Brain microvascular endothelial cell (primary cell): ENCODE data around the gene RALGAPB.
A peak's percentile ranks its signal among the peaks of the same experiment; 100 is the strongest.

Source experiments
- DNase-seq: peaks from one replicate; pipeline ENCODE4 v3.0.0-alpha.2; 2020
- H3K27ac ChIP-seq: fragments of 250-450 bp; sonication (Bioruptor Pico); 2 replicates; pipeline ENCODE4 v1.5.1; 2020; ENCODE audit warnings: mild to moderate bottlenecking, moderate library complexity
- H3K27me3 ChIP-seq: fragments of 250-450 bp; sonication (Bioruptor Pico); replicated peaks from 2 replicates; pipeline ENCODE4 v1.5.1; 2020; ENCODE audit warnings: mild to moderate bottlenecking
- H3K36me3 ChIP-seq: fragments of 250-450 bp; sonication (Bioruptor Pico); replicated peaks from 2 replicates; pipeline ENCODE4 v1.5.1; 2020; ENCODE audit warnings: mild to moderate bottlenecking
- H3K4me3 ChIP-seq: 2 replicates; pipeline ENCODE4 v1.5.1; 2011; ENCODE audit warnings: low read depth, mild to moderate bottlenecking, control low read depth, low read length, moderate library complexity
- in situ Hi-C: cut with HindIII; loops from 2 replicates; pipeline ENCODE4 v1.10.0; 2017; ENCODE audit warnings: low sequenced_read_pairs, low pct_ligation_motif_present
- TF ChIP-seq, protein P1 (sequence below): IDR thresholded peaks from 2 replicates; pipeline ENCODE4 v1.5.1; 2011; ENCODE audit warnings: low read depth, mild to moderate bottlenecking, moderate library complexity, low read length, control low read depth, inconsistent platforms; ENCODE audit errors: missing control alignments

RALGAPB gene

DNA sequence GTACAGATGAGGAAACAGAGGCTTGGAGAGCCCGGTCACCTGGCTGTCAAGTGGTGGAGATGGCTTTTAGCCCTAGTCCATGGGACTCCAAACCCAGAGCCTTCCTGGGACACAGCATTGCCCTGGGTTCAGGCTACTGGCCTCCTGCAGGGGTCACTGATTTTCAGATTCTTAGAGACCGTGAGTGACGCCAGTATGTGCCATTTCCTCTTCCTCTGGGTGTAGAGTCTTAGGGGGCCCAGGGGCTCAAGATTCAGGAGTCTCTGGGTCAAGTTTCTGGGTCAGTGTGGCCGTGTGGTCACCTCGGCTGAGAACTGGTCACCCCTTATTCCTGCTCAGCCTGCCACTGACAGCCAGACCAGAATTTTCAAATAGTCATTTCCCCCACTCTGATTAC is 129.5 kb downstream of the RALGAPB start:
- H3K27me3 ChIP-seq: peaks cover 7% of the 10 kb centered on the region
- TF ChIP-seq, protein P1, sequence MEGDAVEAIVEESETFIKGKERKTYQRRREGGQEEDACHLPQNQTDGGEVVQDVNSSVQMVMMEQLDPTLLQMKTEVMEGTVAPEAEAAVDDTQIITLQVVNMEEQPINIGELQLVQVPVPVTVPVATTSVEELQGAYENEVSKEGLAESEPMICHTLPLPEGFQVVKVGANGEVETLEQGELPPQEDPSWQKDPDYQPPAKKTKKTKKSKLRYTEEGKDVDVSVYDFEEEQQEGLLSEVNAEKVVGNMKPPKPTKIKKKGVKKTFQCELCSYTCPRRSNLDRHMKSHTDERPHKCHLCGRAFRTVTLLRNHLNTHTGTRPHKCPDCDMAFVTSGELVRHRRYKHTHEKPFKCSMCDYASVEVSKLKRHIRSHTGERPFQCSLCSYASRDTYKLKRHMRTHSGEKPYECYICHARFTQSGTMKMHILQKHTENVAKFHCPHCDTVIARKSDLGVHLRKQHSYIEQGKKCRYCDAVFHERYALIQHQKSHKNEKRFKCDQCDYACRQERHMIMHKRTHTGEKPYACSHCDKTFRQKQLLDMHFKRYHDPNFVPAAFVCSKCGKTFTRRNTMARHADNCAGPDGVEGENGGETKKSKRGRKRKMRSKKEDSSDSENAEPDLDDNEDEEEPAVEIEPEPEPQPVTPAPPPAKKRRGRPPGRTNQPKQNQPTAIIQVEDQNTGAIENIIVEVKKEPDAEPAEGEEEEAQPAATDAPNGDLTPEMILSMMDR: no peak
- in situ Hi-C loops: no loop called here

GRCh38 chr20:38603286-38603685 is 130.6 kb downstream of the RALGAPB start:
- H3K4me3 ChIP-seq: no peak overlapping the region
- H3K27me3 ChIP-seq: peaks cover 7% of the 10 kb centered on the region
- no peak overlapping the region for H3K27ac ChIP-seq
- TF ChIP-seq, protein P1: no peak
- in situ Hi-C loops: no loop called here
- H3K36me3 ChIP-seq: no peaks in the 10 kb centered on the region
- DNase-seq: no peak

More for the DNA sequence above, 129.5 kb downstream of the RALGAPB start:
- Histone ChIP-seq H3K36me3 (no peaks in the 10 kb centered on the region), H3K27ac (no peak overlapping the region), H3K4me3 (no peak overlapping the region)
- no peak for DNase-seq

GRCh38 chr20:38604873-38605303 is 132.2 kb downstream of the RALGAPB start:
- peaks cover 7% of the 10 kb centered on the region for H3K27me3 ChIP-seq
- in situ Hi-C loops: no loop called here
- H3K27ac ChIP-seq: no peak overlapping the region

DNA sequence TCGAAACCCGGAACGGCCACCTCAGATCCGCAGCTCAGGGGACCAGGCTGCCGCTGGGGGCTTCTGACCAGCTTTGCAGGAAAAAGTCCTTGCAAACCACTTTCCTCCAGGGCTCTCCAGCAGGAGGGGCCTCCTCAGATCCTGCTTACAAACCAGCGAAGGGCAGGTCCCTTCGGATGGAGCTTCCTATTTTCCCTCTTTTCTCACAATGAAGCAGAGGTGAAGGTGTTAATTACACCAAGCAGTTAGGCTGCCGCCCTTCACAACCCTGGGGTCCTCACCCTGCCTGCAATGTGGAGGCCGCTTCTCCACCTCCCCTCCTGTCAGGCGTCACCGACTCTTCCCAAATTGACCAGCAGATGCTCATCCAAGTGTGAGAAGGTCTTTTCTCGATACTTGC is 134.7 kb downstream of the RALGAPB start:
- in situ Hi-C loops: no loop called here
- DNase-seq: no peak
- Histone ChIP-seq H3K36me3 (no peaks in the 10 kb centered on the region), H3K4me3 (no peak overlapping the region), H3K27me3 (peaks cover under 1% of the 10 kb centered on the region), H3K27ac (no peak overlapping the region)
- TF ChIP-seq, protein P1: no peak

More at GRCh38 chr20:38604873-38605303, 132.2 kb downstream of the RALGAPB start:
- no peak overlapping the region for H3K4me3 ChIP-seq
- H3K36me3 ChIP-seq: no peaks in the 10 kb centered on the region
- peak; percentile 32 for DNase-seq
- TF ChIP-seq, protein P1: no peak

GRCh38 chr20:38608188-38608587 is 135.5 kb downstream of the RALGAPB start:
- Histone ChIP-seq H3K27me3 (no peaks in the 10 kb centered on the region), H3K27ac (no peak overlapping the region), H3K4me3 (no peak overlapping the region), H3K36me3 (no peaks in the 10 kb centered on the region)
- in situ Hi-C loops: no loop called here
- no peak for DNase-seq
- TF ChIP-seq, protein P1: no peak

GRCh38 chr20:38609815-38610214 is 137.2 kb downstream of the RALGAPB start:
- TF ChIP-seq, protein P1: no peak
- in situ Hi-C loops: no loop called here
- no peak for DNase-seq
- Histone ChIP-seq H3K4me3 (no peak overlapping the region), H3K36me3 (no peaks in the 10 kb centered on the region), H3K27me3 (no peaks in the 10 kb centered on the region), H3K27ac (no peak overlapping the region)
